ENCODE data around the gene HK2. TPM values are rescaled to one million over a fixed set of nuclear protein-coding genes. Genes with fewer than 3 reads are reported as not detected.
A peak's percentile ranks its signal among the peaks of the same experiment; 100 is the strongest.
"Not testable (repeated sequence)": the region's sequence is repeated elsewhere in the genome, so short reads cannot be mapped to it uniquely, and the experiment has no call there.

Gene HK2
- polyA plus RNA-seq (ENCODE audit: insufficient read depth in 1 of 5, insufficient read length in 5 of 5, low replicate concordance in 1 of 5) = 1 to 10 TPM; 2.1 to 4.7 (median 4.3) TPM
- long read RNA-seq, donor 1 = 0 reads
- long read RNA-seq, donor 2, full-length matches to known transcripts = 1 of 1 reads
- long read RNA-seq, donor 2, partial matches to known transcripts = 0 of 1 reads
- long read RNA-seq, donor 2, other reads (novel, unspliced or antisense) = 0 of 1 reads
- long read RNA-seq, donor 3 = 0 reads
- long read RNA-seq, donor 4 = 0 reads
- long read RNA-seq, donor 5 = 0 reads
- long read RNA-seq, donor 6 = 0 reads
- long read RNA-seq, donor 7, partial matches to known transcripts = 7 of 7 reads
- long read RNA-seq, donor 7, other reads (novel, unspliced or antisense) = 0 of 7 reads
- long read RNA-seq, donor 8 = 0 reads

DNA sequence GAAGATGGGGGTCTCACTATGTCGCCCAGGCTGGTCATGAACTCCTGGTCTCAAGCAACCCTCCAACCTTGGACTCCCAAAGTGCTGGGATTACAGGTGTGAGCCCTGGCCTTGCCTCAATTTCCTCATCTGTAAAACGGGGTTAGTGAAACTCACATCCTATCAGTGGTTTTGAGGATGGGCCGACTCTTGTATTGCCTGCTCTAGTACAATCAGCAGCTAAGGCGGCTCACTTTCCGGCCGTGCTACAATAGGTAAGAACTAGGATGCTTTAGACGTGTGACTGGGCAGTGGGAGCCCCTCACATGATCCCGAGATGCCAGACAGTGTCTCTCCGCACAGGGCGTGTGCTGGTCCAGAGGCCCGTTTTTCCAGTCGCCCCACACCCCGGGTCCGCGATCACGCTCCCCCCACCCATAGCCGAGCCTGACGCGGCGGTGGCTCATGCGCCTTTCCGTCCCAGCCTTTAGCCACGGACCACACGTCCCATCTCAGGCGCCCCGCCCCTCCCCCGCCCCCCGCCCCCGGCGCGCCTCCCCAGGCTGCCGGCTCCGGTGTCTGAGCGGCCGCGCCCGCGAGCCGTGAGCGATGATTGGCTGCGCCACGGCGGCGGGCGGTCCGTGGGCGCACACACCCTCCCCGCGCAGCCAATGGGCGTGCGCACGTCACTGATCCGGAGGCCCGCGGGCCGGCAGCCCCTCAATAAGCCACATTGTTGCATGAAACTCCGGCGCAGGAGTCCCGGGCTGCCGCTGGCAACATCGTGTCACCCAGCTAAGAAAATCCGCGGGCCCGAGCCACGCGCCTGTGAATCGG lies at the start of gene HK2:
HK2 (plus strand) TSS at position 710 of the 816 bp plus-strand sequence. CDS start 454 bp downstream, outside the sequence.
- DNase-seq = peak; percentile 84 to 87

DNA sequence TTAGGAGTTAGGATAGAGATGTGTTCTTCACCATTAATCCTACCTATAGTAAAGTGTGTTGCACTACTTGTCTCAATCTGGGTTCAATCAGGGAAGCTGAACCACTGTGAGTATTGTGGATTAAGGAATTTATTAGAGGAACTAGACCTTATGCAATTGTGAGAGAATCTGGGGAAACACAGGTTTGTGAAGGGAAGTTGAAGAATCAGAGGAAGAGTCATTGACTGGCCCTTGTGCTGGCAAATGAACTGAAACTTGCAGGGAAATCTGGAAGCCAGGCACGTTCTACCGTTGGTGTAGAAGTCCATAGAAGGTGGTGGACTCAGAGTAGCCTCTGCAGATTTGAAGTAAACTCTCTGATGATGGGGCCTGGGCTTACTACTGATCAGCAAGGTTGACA lies 44.7 kb upstream of the HK2 start:
- DNase-seq = no peak

DNA sequence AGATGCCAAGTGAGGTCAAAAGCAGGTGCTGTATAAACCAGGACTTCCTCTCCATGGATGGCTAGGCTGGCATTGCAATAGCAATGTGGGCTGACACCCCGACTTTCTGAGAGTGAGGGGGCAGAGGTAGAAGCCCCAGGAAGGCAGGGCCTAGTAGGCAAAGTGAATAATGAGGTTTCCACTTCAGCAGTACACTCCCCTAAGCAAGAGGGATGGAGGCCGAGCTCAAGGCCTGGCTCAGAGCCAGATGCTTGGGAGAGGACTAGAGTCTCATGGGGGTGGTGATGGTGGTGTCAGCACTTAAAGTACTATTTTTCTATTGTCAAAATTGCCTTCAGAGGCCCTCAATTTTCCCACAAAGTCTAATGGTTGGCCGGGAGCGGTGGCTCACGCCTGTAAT lies 41.6 kb upstream of the HK2 start:
- no peak for DNase-seq

DNA sequence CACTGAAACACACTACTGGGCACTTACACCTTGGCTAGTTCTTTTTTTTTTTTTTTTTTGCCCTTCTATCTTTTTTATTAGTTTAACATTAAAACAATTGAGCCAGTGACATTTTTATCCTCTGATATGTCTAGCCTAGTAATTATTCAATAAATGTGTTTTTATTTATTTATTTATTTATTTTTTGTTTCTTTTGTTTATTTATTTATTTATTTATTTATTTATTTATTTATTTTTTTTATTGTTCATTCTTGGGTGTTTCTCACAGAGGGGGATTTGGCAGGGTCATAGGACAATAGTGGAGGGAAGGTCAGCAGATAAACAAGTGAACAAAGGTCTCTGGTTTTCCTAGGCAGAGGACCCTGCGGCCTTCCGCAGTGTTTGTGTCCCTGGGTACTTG lies 39.0 kb upstream of the HK2 start:
- DNase-seq = not testable (repeated sequence)

DNA sequence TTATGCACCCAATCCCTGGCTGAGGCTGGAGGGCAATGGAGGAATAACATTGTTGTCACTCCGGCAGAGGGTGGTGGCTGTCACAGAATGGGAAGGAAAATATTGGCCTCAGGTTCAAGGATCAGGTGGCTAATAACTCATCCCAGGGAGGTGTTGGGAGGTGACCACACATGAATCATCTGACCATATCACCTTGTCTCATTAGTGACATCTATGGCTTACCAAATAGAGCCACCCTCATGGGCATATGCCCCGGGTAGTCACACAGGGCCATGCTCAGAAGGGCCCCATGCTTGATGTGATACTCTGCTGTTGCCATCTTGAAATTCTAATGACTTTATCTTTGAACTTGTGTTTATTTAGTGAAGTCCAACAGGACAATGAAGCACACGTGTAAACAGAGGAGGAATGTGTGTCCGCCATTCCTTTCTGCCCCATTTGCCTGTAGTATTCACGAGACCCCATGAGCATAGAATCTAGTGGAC lies 27.5 kb upstream of the HK2 start:
- DNase-seq = no peak

DNA sequence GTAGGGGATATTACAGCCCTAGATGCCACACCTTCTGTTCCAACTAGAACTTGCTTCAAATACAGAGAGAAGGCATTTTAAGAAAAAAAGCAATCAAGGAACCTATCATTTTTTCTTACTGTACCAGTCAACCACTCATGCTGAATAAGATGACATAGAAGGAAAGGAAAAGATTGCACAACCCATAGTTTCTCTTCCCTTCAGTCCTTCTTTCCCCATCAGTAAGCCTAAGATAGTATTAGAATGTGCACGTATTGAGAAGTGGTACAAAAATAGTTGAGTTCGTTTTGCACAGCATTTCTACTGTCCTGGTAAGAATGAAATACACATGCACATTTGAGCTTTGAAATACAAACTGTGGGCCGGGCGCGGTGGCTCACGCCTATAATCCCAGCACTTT lies 27.0 kb upstream of the HK2 start:
- DNase-seq = no peak

DNA sequence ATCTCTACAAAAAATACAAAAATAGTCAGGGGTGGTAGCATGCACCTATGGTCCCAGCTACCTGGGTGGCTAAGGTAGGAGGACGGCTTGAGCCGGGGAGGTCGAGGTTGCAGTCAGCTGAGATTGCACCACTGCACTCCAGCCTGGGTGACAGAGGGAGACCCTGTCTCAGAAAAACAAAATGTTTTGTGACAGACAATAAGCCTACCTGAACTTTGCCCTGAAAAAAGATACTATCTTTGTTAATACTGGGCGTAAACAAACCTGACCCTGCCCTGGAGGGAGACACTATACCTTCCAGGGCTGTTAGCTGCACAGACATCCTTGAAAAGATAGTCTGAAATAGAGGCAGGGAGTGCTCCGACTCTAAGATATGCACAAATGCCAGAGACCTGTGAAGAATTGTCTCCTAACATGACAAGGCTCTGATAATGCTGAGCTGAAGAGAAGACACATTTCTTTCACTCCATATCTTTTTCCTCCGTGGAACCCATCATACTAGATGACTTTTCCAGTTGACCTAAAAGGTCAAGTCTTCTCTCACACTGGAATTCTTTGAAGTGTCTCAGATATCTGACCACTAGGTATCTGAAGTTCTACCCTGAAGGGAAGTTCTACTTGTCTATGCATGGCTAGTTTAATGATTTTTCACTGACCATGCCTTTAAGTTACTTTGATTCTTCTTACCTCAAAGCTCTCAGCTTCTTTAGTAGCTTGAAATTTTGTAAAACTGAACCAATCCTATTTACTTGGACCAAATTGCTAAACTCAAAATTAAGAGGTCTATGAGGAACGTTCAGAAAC lies 20.9 kb upstream of the HK2 start:
- DNase-seq = no peak

DNA sequence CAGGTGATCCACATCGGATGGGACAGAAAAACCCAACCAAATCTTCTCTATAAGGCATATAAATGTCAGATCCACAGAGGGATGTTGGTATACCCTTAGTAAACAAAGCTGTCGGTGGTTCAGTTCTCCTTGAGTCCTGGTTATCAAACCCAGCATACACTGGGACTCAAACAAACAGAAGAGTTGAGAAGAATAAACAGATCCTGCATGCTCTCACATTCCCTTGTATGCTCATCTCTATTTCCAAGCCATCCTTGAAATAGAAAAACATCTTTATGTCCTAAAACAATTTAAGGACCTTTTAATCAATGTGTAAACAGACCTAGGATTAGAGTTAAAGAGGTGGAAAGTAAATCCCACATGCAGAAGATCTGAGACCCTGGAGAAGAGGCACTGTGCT lies 19.8 kb upstream of the HK2 start:
- no peak for DNase-seq

DNA sequence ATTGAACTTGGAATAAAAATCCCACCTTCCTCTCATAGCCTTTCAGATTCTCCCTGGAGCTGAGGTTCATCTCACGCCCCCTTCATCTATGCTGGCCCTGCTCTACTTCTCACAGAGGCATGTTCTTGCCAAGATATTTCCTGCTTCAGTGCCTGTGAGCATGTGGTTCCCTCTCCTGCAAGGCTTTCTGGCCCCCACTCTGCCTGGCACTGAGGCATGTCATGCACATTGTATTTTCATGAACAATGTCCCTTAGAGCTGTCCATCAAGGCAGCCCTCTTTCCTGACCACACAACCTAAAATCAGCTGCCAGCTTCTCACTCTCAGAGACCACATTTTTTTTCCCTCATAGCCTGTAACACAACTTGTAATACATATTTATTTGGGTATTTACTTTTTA lies 18.0 kb upstream of the HK2 start:
- DNase-seq = no peak

DNA sequence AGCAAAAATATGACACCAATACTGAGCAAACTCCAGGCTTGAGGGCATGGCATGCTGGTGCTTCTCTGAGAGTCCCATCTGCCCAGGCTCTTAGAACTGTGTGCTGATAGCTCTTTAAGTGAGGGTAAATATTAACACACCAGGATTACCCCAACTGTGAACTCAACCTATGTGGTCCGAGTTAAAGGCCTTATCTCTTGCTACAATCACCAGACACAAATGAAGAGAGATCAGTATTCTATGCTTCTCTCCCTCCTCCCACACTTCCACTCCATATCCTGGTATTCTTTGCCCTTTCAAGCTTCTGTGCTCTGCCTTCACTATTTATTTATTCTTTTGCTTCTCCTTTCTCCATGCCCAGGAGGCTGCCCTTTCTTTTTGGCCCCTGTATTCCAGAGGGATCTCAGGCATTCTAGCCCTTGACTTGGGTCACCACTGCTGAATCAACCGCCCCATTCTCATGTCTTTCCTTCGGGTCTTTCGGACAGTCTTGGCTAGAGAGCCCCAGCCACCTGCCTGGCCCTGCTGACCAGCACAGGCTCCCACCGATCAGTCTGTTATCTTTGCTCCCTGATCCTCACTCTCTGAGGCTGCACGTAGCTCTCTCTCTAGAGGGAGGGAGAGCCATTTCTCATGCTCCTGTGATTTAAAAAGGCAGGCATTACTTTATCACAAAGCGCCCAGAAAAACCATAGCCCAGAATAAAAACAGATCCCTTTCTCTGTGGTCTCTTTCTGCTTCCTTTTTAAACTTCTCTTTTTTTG lies 17.2 kb upstream of the HK2 start:
- no peak for DNase-seq

DNA sequence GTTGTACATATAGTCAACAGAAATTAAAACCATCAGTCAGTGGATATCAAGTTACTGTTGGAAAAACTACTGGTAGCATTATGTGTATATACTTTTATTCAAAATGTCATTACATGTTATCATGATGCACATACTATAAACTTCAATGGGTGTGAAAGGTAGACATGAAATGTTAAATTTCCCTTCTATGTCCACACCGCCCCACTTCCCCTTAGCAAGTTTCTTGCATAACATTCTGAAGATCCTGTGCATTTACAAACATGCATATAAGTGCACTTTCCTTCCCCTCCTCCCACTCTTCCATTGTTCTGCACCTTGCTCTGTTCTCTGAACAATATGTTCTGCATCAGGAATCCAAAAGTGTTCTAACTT lies 16.6 kb upstream of the HK2 start:
- no peak for DNase-seq

DNA sequence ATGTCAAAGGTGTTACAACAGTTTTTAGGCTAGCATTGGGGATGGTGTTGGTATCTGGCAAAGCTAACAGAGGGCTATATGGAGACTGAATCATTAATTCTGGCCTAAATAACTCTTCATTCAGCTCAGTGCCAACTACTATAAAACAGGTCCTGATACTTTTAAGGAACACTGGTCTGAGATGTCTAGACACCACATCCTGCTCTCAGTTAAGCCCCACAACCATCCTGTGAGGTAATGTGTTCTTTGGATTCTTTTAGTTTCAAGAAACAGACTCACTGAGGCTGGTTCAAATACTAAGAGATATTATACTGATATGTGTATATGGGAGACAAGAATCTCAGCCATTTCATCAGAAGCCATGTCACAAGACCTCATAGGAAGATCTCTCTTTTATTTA lies 14.2 kb upstream of the HK2 start:
- DNase-seq = no peak

DNA sequence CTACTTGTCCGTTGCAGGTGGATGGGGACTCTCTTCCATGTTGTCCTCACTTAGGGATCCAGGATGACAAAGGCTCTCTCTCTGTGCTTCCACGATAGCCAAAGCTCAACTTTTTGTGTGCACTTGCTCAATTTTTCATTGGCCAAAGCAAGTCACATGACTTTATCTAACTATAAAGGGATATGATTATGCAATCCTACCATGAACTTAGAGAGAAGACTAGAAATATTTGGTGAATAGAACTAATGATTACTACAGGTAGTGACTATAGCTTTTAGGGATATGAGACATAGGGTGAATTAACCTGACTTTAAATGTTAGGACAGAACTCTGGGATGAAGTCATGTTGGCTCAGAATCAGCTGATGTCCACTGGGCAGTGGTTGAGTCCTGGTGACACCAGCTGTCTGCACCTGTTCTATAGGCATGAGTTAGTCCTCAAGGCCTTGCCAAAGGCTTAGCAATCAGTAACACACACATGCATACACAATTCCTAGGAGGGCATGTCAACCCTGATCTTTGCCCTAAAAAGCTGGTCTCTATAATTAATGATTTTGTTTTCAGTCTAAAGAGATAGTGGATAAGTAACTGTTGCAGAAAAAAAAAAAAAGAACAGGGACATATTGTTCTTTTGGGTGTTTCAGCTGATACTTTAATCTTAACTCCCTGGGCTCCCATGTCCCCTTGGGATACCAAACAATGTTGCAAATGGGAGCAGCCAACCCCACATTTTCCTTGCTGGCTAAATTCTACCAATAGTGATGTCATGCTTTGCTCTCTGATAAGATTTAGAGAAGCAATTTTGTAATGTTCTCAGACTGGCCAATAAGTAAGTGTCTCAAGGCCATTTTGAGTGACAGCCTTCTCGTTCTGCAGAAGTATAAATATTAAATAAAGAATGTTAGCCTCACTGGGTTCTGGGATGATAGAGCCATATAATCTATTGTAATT lies 12.5 kb upstream of the HK2 start:
- DNase-seq = no peak

DNA sequence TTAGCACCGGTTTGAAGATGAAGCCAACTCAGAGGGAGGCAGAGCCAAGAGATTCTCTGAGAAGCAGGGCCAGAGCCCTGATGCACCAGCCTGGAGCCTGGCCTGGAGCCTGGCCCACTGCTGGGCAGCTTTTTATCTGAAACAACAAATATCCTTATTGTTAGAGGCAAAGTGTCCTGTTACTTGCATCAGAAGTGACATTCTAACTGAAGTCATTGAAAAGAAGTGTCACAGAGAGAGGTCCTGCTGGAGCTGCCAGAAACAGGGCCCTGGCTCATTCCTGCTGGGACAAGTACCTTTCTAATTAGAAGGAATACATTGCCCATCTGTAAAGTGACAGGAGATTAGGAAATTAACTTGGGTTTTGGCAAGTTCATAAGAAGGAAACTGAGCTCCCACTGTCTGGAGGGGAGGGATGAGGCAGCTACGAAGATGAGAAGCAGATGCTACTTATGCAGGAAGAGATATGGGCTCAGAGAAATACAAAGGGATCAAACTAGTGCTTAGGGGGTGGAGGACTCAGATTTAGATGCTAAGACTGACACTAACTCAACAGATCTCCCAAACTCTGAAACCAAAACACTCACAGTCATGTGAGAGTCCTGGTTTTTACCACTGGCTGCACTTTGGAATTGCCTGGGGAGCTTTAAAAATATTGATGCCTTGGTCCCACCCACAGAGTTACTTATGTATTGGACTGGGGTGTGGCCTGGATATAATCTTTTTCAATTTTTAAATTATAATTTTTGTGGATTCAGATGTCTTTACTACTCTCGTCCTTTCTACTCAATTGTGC lies 11.0 kb upstream of the HK2 start:
- DNase-seq = no peak

DNA sequence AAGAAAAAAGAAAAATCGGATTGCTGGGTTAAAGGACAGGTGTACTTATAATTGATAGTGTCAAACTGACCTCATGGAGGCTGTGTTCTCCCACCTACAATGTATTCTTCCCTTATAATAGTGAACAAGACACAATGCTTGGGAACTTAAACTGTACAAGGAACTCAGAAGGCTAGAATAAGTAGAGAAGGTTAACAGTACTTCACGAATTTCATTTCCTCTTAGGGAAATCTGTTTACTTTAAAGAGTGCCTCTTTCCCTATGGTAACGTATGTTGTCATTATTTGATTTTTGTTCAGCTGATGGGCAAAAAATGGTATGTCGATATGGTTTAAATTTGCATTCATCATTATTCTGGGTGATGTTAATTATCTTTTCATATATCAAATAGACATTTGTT lies 9.2 kb upstream of the HK2 start:
- DNase-seq = no peak

DNA sequence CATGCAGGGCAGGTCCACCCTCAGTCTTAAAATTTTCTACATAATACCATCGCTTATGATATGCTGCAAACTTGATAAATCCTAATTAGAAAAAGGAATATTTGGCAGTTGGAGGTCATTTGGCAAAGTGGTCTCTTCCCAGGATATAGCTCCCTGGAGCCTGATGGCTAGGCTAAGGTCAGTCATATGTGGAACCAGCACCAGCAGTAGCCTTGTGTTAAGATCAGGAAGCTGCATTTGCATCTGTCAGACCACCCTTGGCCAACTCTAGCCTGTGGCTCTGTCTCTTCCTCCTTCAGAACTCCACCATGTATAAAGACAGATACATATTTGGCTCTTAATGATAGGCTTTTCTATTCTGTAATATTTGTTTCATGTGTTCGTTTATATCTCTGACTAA lies 5.4 kb upstream of the HK2 start:
- no peak for DNase-seq

DNA sequence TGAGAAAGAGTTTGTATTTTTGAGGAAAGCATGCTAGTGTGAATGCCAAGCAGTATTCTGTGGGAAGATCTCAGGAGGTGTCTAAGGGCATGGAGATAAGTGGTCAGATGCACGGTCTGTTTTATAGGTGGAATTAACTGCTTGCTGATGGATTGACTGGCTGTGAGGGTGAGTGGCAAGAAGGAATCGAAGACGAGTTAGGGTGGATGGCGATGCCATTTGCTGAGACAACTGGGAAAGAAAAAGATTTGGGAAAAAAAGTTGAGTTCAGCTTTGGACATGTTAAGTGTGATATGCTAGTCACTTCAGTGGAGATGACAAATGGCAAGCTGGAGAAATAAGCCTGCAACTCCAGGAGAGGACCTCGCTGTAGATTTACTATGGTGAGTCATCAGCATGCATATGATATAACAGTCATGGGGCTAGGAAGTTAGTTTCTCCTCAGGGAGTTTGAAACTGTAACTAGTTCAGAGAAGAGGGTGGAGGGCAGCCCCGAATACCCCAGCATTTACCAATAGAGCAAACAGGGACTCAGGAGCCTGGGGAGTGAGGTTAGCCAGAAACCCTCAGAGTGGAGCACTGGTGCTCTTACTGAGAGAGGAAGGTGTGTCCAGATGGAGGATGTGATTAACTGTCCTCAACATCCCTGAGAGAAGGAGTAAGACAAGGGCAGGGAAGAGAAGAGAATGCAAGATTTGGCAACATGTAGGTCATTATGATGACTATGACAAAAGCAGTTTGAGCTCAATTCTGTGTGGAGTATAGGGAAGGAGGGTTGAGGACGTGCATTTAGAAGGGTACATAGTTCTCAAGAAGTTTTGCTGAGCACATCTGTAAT lies 2.0 kb upstream of the HK2 start:
- no peak for DNase-seq

DNA sequence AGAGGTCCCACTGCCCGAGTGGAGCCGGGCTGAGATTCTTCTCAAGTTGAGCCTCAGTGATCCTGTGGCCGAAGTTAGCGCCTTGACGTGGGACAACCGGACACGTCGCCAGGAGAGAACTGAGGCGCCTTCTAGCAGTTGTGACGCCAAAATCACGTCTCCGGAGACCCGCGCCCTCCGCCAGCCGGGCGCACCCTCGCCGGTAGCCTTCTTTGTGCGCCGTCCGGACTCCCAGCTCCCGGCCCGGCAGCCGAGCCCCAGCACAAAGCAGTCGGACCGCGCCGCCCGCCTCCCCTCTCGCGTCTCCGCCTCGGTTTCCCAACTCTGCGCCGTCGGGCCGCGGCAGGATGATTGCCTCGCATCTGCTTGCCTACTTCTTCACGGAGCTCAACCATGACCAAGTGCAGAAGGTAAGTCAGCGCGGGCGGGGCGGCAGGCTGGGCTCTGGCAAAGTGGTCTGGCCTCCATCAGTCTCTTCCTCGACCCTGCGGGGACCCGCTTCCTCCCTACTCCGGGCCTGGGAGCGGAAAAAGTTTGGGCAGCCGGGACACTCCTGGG lies 386 bp downstream of the HK2 start:
- not testable (repeated sequence) for DNase-seq

Measured in right lung (tissue), 10 donors.